Lower lobe of right lung (tissue), 2 donors: ENCODE results near the gene PRND. TPM values are rescaled to one million over a fixed set of nuclear protein-coding genes. Genes with fewer than 3 reads are reported as not detected.

Experiments used
- ATAC-seq, 2 donors: fragments of 200-7000 bp; cut with Tn5 transposase; one replicate each; pipeline ENCODE4 v1.9.1; 2020 to 2022; ENCODE audit warnings: mild to moderate bottlenecking in 2 of 2, moderate library complexity in 2 of 2
- DNase-seq: peaks from one replicate; pipeline ENCODE4 v3.0.0-alpha.2; 2020
- H3K27ac ChIP-seq: fragments of 200-600 bp; one replicate; pipeline ENCODE4 v1.8.0; 2022
- H3K27me3 ChIP-seq: fragments of 200-600 bp; one replicate; pipeline ENCODE4 v1.8.0; 2022; ENCODE audit warnings: low read depth
- H3K36me3 ChIP-seq: fragments of 200-600 bp; one replicate; pipeline ENCODE4 v1.8.0; 2022; ENCODE audit warnings: mild to moderate bottlenecking
- H3K4me1 ChIP-seq: fragments of 200-600 bp; one replicate; pipeline ENCODE4 v1.8.0; 2022
- H3K4me3 ChIP-seq: fragments of 200-600 bp; one replicate; pipeline ENCODE4 v1.8.0; 2022; ENCODE audit warnings: mild to moderate bottlenecking
- H3K9me3 ChIP-seq: fragments of 200-600 bp; one replicate; pipeline ENCODE4 v1.8.0; 2022
- intact Hi-C: fragments of 100-400 bp; cut with DNase I; formaldehyde crosslinking; loops from one replicate; pipeline ENCODE4 v1.11.0; 2022
- total RNA-seq: library from RNA; stranded (reverse); fragmentation: NEBNext Ultra II Directional; extraction: Animal tissue kit (Norgen Biotek cat#: 25700); gene quantifications from one replicate; pipeline ENCODE4 v1.2.1, GENCODE V29; 2021
- TF ChIP-seq, protein P1 (sequence below): fragments of 200-600 bp; IDR thresholded peaks from one replicate; pipeline ENCODE4 v1.8.0; 2022; ENCODE audit warnings: antibody characterized with exemption, mild to moderate bottlenecking
- donor health status: DM: no; HTN: yes; CAD: no; lungs with severe emphysema.

Gene PRND
- total RNA-seq, 1 donor from 2014 or later = not detected

DNA sequence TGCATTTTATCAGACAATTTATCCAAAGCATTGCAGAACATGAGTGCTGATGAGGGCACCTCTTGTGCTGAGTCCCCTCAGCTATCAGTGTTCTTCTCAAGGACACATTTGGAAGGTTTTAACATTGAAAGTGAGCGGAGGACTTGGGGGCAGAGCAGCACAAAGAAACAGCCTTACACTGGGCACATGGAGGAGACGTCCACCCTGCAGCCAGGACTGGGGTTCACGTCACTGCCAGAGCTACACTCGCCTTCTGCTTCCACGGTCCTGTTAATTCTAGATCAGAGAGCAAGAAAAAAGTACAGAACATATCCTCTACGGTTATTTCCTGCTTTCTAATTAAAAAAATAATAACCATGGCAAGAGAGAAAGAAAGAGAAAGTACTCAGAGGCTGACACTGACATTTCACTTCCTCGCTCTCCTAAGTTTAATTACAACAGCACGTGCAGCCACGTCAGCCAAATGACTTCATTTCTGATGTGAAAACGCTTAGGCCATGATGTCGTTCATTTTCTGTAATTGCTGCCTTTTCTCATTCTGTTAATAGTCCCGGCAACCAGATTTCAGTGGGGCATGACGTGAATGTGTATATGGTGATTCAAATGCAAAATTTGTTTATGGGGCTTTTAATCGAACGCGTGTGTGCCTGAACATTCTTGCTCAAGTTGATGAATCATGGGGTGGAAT lies 5.1 kb downstream of the PRND start:
- Histone ChIP-seq H3K9me3 (no peaks in the 10 kb centered on the region), H3K27ac (no peak overlapping the region), H3K36me3 (no peaks in the 10 kb centered on the region), H3K4me3 (peak overlapping the region; percentile 22), H3K27me3 (no peaks in the 10 kb centered on the region), H3K4me1 (peaks cover 8% of the 10 kb centered on the region)
- TF ChIP-seq, protein P1, sequence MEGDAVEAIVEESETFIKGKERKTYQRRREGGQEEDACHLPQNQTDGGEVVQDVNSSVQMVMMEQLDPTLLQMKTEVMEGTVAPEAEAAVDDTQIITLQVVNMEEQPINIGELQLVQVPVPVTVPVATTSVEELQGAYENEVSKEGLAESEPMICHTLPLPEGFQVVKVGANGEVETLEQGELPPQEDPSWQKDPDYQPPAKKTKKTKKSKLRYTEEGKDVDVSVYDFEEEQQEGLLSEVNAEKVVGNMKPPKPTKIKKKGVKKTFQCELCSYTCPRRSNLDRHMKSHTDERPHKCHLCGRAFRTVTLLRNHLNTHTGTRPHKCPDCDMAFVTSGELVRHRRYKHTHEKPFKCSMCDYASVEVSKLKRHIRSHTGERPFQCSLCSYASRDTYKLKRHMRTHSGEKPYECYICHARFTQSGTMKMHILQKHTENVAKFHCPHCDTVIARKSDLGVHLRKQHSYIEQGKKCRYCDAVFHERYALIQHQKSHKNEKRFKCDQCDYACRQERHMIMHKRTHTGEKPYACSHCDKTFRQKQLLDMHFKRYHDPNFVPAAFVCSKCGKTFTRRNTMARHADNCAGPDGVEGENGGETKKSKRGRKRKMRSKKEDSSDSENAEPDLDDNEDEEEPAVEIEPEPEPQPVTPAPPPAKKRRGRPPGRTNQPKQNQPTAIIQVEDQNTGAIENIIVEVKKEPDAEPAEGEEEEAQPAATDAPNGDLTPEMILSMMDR = no peak
- DNase-seq (no peak), ATAC-seq (peak; percentile 6 to 49)
- intact Hi-C loops = no loop called here

DNA sequence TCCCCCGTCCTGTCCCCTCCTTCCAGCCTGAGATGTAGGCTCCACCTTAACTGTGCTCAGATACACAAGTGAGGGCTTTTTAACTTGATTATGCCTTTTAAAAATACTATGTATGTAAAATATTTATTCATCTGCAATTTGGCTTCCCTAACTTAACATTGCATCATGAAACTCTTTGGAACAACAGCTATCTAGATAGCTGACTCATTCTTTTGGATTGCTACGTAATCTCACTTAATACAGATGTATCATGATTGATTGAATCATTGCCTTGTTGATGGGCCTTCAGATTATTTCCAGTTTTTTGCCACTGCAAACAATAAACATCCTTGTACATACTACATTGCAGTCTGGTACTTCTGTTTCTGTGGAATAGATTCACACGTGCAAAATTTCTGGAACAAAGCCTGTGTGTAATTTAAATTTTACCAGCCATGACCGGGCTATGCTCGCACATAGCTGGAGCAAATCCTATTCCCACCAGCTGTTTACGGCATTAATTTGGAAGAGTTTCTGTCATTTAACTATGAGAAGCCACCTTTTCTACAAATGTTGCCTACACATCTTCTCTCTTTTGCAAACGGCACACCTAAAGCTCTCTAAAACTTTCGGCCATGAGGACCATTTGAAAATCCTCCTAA lies 6.5 kb downstream of the PRND start:
- DNase-seq = no peak
- no peaks in the 10 kb centered on the region for H3K9me3 ChIP-seq
- no peak for ATAC-seq
- peaks cover 8% of the 10 kb centered on the region for H3K4me1 ChIP-seq
- H3K27me3 ChIP-seq = no peaks in the 10 kb centered on the region
- no peak overlapping the region for H3K4me3 ChIP-seq
- intact Hi-C loops = no loop called here
- TF ChIP-seq, protein P1 = no peak
- no peaks in the 10 kb centered on the region for H3K36me3 ChIP-seq
- no peak overlapping the region for H3K27ac ChIP-seq

DNA sequence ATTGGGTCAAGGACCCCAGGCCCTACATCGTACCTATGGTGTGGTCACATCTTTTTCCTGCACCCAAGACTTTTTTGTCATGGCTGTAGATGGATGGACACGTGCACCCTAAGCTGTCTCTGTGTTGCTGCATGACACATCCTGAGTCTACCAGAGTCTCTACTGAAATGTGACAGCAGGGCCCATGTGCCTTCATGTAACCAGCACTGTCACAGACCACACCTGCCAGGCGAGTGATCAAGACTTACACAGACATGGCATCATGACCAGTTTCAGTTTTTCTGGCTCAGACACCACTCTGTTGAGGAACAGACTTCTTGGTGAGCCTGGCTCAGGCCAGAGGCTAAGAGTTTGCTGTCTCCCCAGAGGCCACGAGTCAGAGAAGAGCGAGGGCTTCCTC lies 7.6 kb downstream of the PRND start:
- H3K36me3 ChIP-seq = no peaks in the 10 kb centered on the region
- no peak overlapping the region for H3K4me3 ChIP-seq
- TF ChIP-seq, protein P1 = no peak
- no peaks in the 10 kb centered on the region for H3K9me3 ChIP-seq
- ATAC-seq (no peak), DNase-seq (no peak)
- no peaks in the 10 kb centered on the region for H3K27me3 ChIP-seq
- intact Hi-C loops = no loop called here
- H3K27ac ChIP-seq = no peak overlapping the region
- H3K4me1 ChIP-seq = peaks cover 8% of the 10 kb centered on the region

DNA sequence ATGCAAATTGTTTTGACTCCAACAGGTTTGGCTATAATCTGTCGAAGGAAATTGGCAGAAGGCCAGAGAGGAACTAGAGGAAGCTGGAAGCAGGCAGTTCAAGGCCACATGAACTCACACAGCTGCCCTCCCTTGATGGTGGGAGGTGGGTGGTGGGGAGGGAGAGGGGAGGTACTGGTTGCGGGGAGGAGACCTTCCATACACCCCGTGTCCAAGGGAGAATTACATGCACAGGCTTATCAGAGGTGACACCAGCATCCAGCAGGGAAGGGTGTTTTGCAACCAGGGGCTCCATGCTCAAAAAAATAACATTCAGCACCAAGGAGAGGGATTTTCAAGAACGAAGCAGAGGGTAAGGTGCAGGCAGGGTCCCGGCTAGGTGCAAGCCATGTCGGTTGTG lies 9.1 kb downstream of the PRND start:
- Histone ChIP-seq H3K27ac (no peak overlapping the region), H3K36me3 (no peaks in the 10 kb centered on the region), H3K9me3 (no peaks in the 10 kb centered on the region), H3K4me1 (peaks cover 8% of the 10 kb centered on the region), H3K4me3 (no peak overlapping the region), H3K27me3 (no peaks in the 10 kb centered on the region)
- ATAC-seq (no peak), DNase-seq (no peak)
- intact Hi-C loops = no loop called here
- TF ChIP-seq, protein P1 = no peak

DNA sequence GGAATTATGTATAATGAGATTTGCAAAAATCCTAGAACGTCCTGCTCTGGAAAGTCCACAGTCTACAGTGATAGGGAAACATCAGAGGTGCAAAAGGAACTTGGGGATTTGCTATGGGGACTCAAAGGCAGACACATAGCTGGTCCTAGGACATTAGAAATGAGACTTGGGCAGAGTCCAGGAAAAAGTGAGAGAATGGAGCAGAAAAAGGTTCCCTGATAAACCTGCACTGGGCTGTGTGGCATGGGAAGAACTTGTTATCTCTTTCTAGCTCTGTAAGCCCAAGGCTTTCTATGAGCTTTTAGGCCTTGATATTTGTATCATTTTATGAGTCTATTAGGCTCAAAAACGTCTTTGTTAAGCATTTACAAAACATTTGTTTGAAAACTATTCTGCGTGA lies 15.2 kb downstream of the PRND start:
- H3K4me3 ChIP-seq = no peak overlapping the region
- no peak overlapping the region for H3K27ac ChIP-seq
- no peaks in the 10 kb centered on the region for H3K27me3 ChIP-seq
- TF ChIP-seq, protein P1 = no peak
- no peak for DNase-seq
- no peak for ATAC-seq
- no peaks in the 10 kb centered on the region for H3K9me3 ChIP-seq
- H3K4me1 ChIP-seq = no peaks in the 10 kb centered on the region
- intact Hi-C loops = no loop called here
- no peaks in the 10 kb centered on the region for H3K36me3 ChIP-seq
